Endothelial cell of umbilical vein (primary cell): ENCODE data around the gene CDKL5. TPM values are rescaled to one million over a fixed set of nuclear protein-coding genes. Genes with fewer than 3 reads are reported as not detected.

Experiments used
- BruUV-seq: library from RNA; stranded (reverse); fragments of 400-500 nt; replicated peaks from 2 replicates; lab custom pipeline; 2021; lab: Mats Ljungman, UMichigan
- CTCF ChIA-PET: fragments of 300-600, 350-600 bp; sonication (Branson Sonifier 250); formaldehyde crosslinking; loops from one replicate; lab custom pipeline; 2021; ENCODE audit warnings: antibody characterized with exemption, inconsistent platforms; lab: Charles Lee
- POLR2A ChIA-PET: fragments of 300-600, 350-600 bp; sonication (Branson Sonifier 250); formaldehyde crosslinking; loops from one replicate; lab custom pipeline; 2021; ENCODE audit warnings: antibody characterized with exemption, inconsistent platforms; lab: Charles Lee
- DNase-seq: peaks from one replicate; pipeline ENCODE4 v3.0.0-alpha.2; 2011; ENCODE audit warnings: low read depth, low spot score
- FAIRE-seq: peaks from 2 replicates; lab custom pipeline; 2011; peaks lifted over from hg19 to GRCh38; lab: Jason Lieb, UNC
- H2AFZ ChIP-seq: 2 replicates; pipeline ENCODE4 v1.6.0; 2012; ENCODE audit warnings: low read depth, low read length, control low read depth, inconsistent platforms
- H3K27ac ChIP-seq: 2 replicates; pipeline ENCODE4 v1.5.1; 2011; ENCODE audit warnings: low read depth, mild to moderate bottlenecking, control low read depth, low read length, moderate library complexity; ENCODE audit not compliant: insufficient read depth
- H3K27me3 ChIP-seq, 2 experiments: 2 replicates each; pipeline versions ENCODE4 v1.6.0 to v1.6.1; 2011; ENCODE audit warnings: low read length in 2 of 2, mixed read lengths in 1 of 2; ENCODE audit not compliant: control insufficient read depth in 2 of 2, insufficient read depth in 2 of 2
- H3K36me3 ChIP-seq, 2 experiments: 2 replicates in 1 of 2; 3 replicates in 1 of 2; pipeline ENCODE4 v1.5.1; 2011; ENCODE audit warnings: low read length in 2 of 2, mild to moderate bottlenecking in 1 of 2, moderate library complexity in 1 of 2; ENCODE audit not compliant: control insufficient read depth in 2 of 2, insufficient read depth in 2 of 2; ENCODE audit errors: extremely low read depth in 1 of 2
- H3K4me1 ChIP-seq: 3 replicates; pipeline ENCODE4 v1.5.1; 2011; ENCODE audit warnings: mild to moderate bottlenecking, low read length; ENCODE audit not compliant: control insufficient read depth, insufficient read depth; ENCODE audit errors: extremely low read depth
- H3K4me2 ChIP-seq: 2 replicates; pipeline ENCODE4 v1.6.1; 2011; ENCODE audit warnings: low read length, control low read depth, mixed read lengths; ENCODE audit not compliant: insufficient read depth
- H3K4me3 ChIP-seq, 3 experiments: fragments of 200-600 bp in 1 of 3; sonication (generic), shearing (Covaris generic) in 1 of 3; replicated peaks in 1 of 3; 2 replicates each; pipeline ENCODE4 v1.5.1; 2011 to 2016; ENCODE audit warnings: control low read depth in 3 of 3, low read length in 3 of 3, mild to moderate bottlenecking in 2 of 3, inconsistent platforms in 1 of 3, low read depth in 1 of 3, moderate library complexity in 1 of 3; ENCODE audit not compliant: insufficient read depth in 1 of 3
- H3K79me2 ChIP-seq: 2 replicates; pipeline ENCODE4 v1.6.0; 2012; ENCODE audit warnings: low read length, inconsistent platforms; ENCODE audit not compliant: control insufficient read depth, insufficient read depth
- H3K9ac ChIP-seq: replicated peaks from 2 replicates; pipeline ENCODE3; 2011; ENCODE audit warnings: low read length, control low read depth; ENCODE audit not compliant: insufficient read depth; ENCODE audit errors: extremely low read depth
- H3K9me1 ChIP-seq: replicated peaks from 3 replicates; pipeline ENCODE4 v1.6.0; 2011; ENCODE audit warnings: mild to moderate bottlenecking, low read length; ENCODE audit not compliant: control insufficient read depth, insufficient read depth; ENCODE audit errors: extremely low read depth
- H3K9me3 ChIP-seq: replicated peaks from 2 replicates; pipeline ENCODE4 v1.5.1; 2012; ENCODE audit warnings: low read length, inconsistent platforms; ENCODE audit not compliant: control insufficient read depth, insufficient read depth
- H4K20me1 ChIP-seq: replicated peaks from 2 replicates; pipeline ENCODE3; 2011; ENCODE audit warnings: mild to moderate bottlenecking, low read length; ENCODE audit not compliant: control insufficient read depth, insufficient read depth; ENCODE audit errors: extremely low read depth
- EZH2 ChIP-seq: IDR thresholded peaks from 2 replicates; pipeline ENCODE4 v1.6.1; 2012; ENCODE audit warnings: borderline replicate concordance, low read depth, mild to moderate bottlenecking, moderate library complexity, low read length, inconsistent platforms; ENCODE audit not compliant: severe bottlenecking
- FOS ChIP-seq: IDR thresholded peaks from 2 replicates; pipeline ENCODE4 v1.6.1; 2011; ENCODE audit warnings: mild to moderate bottlenecking, low read length, moderate library complexity, borderline replicate concordance; ENCODE audit not compliant: insufficient read depth
- GATA2 ChIP-seq: IDR thresholded peaks from 2 replicates; pipeline ENCODE4 v1.7.0; 2011; ENCODE audit warnings: low read depth, mild to moderate bottlenecking, moderate library complexity, mixed read lengths, low read length; ENCODE audit not compliant: insufficient read length, insufficient read depth
- JUN ChIP-seq: IDR thresholded peaks from 2 replicates; pipeline ENCODE4 v1.6.1; 2011; ENCODE audit warnings: borderline replicate concordance, low read depth; ENCODE audit not compliant: insufficient read length, insufficient read depth
- MYC ChIP-seq: IDR thresholded peaks from one replicate; pipeline ENCODE4 v1.6.1; 2011; ENCODE audit warnings: mild to moderate bottlenecking, low read depth, low read length
- POLR2A ChIP-seq: IDR thresholded peaks from 2 replicates; pipeline ENCODE4 v1.6.1; 2012; ENCODE audit warnings: low read depth, mild to moderate bottlenecking, control low read depth, low read length
- POLR2AphosphoS5 ChIP-seq: IDR thresholded peaks from 2 replicates; pipeline ENCODE4 v1.6.1; 2012; ENCODE audit warnings: low read depth, mild to moderate bottlenecking, control low read depth, low read length, moderate library complexity; ENCODE audit not compliant: insufficient read depth
- dilution Hi-C: fragments of 300-500 bp; cut with MboI; formaldehyde crosslinking; loops from one replicate; pipeline ENCODE4 v1.15.0; 2019; ENCODE audit warnings: low sequenced_read_pairs; ENCODE audit not compliant: extremely low pct_ligation_motif_present
- intact Hi-C: fragments of 100-400 bp; cut with micrococcal nuclease; formaldehyde crosslinking; loops from one replicate; pipeline ENCODE4 v1.10.0; 2022
- polyA plus RNA-seq, 4 experiments: library from polyadenylated mRNA; depleted of rRNA in 3 of 4; stranded (reverse) in 3 of 4; unstranded in 1 of 4; fragments of >200 nt; gene quantifications; 2 replicates each; pipeline versions ENCODE4 v1.2.1 to v1.2.3, GENCODE V29; 2011 to 2012; ENCODE audit warnings: missing spikeins in 1 of 4
- total RNA-seq: library from RNA; stranded (reverse); gene quantifications from 2 replicates; pipeline ENCODE4 v1.2.3, GENCODE V29; 2021
- TF ChIP-seq, protein P1 (sequence below): IDR thresholded peaks from 2 replicates; pipeline ENCODE4 v1.6.1; 2011; ENCODE audit not compliant: insufficient read depth, insufficient read length
- TF ChIP-seq, protein P2 (sequence below), 2 donors: IDR thresholded peaks; 1 replicate in 1 of 2; 2 replicates in 1 of 2; pipeline ENCODE4 v1.5.1; 2011; ENCODE audit warnings: low read length in 2 of 2, mild to moderate bottlenecking in 2 of 2, moderate library complexity in 2 of 2, control low read depth in 1 of 2, inconsistent platforms in 1 of 2, low read depth in 1 of 2; ENCODE audit not compliant: insufficient read depth in 1 of 2; ENCODE audit errors: extremely low read depth in 1 of 2

Gene CDKL5
- total and polyA plus RNA-seq, 2 donors (not counting 3 experiments of a cell fraction or from before 2014, with no cell fraction given), result 1.5 to 4.3 TPM

DNA sequence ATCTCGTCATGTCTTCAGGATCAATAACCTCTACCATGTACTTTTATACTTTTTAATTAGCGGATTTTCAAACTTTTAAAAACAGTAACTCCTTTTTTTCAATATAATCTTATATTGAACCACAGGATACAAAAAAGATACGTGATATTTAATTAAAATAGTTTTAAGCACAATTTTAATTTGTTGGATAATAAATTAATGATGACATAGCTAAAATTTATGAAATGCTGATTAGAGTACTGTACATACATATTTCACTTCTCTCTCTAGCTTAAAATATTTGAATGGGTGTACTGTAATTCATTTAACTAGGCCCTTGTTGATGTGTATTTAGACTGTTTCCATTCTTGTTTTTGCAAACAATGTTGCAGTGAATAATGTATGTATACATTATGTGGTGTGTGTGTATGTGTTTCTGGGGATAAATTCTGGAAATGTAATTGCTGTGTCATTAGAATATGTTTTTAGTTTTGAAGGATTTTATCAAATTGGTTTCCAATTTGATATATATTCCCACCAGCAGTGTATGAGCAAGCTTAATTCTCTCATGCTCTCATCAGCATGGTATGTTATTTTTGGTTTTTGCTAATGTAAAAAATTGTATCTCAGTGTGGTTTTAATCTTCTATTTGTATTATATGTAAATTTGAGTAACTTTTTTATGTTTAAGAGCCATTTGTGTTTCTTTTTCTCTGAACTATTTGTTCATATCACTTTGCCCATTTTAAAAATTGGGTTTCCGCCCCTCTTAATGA is 66.4 kb downstream of the CDKL5 start:
- Histone ChIP-seq H3K4me2 (no peak overlapping the region), H3K9me3 (no peaks in the 10 kb centered on the region), H3K36me3 (no peaks in the 10 kb centered on the region), H3K9me1 (no peaks in the 10 kb centered on the region), H3K9ac (no peak overlapping the region), H2AFZ (no peak overlapping the region), H3K79me2 (no peaks in the 10 kb centered on the region), H3K27me3 (no peaks in the 10 kb centered on the region), H3K27ac (no peak overlapping the region), H4K20me1 (no peaks in the 10 kb centered on the region), H3K4me1 (peaks cover 8% of the 10 kb centered on the region), H3K4me3 (no peak overlapping the region)
- no TSS peak for BruUV-seq
- DNase-seq, result no peak
- intact Hi-C loops (no loop called here), dilution Hi-C loops (no loop called here)
- no peak for FAIRE-seq
- POLR2A ChIA-PET, result no interaction called here
- CTCF ChIA-PET, result no interaction called here
- TF ChIP-seq FOS, result no peak
- no peak for TF ChIP-seq EZH2
- no peak for TF ChIP-seq POLR2A
- no peak for TF ChIP-seq GATA2
- TF ChIP-seq, protein P1, sequence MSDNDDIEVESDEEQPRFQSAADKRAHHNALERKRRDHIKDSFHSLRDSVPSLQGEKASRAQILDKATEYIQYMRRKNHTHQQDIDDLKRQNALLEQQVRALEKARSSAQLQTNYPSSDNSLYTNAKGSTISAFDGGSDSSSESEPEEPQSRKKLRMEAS, result no peak
- TF ChIP-seq JUN, result no peak
- no peak for TF ChIP-seq MYC
- TF ChIP-seq, protein P2, sequence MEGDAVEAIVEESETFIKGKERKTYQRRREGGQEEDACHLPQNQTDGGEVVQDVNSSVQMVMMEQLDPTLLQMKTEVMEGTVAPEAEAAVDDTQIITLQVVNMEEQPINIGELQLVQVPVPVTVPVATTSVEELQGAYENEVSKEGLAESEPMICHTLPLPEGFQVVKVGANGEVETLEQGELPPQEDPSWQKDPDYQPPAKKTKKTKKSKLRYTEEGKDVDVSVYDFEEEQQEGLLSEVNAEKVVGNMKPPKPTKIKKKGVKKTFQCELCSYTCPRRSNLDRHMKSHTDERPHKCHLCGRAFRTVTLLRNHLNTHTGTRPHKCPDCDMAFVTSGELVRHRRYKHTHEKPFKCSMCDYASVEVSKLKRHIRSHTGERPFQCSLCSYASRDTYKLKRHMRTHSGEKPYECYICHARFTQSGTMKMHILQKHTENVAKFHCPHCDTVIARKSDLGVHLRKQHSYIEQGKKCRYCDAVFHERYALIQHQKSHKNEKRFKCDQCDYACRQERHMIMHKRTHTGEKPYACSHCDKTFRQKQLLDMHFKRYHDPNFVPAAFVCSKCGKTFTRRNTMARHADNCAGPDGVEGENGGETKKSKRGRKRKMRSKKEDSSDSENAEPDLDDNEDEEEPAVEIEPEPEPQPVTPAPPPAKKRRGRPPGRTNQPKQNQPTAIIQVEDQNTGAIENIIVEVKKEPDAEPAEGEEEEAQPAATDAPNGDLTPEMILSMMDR (IDR thresholded peaks at IDR 0.05; ENCODE audit: extremely low read depth in 1 of 2, insufficient read depth in 1 of 2, low read depth in 1 of 2, low read length in 2 of 2), result no peak
- TF ChIP-seq POLR2AphosphoS5, result no peak
